Measurements from ENCODE around the gene KLHL5. TPM values are rescaled to one million over a fixed set of nuclear protein-coding genes. Genes with fewer than 3 reads are reported as not detected.
A peak's percentile ranks its signal among the peaks of the same experiment; 100 is the strongest.
"Not testable (repeated sequence)": the region's sequence is repeated elsewhere in the genome, so short reads cannot be mapped to it uniquely, and the experiment has no call there.

KLHL5 gene
- total and polyA plus RNA-seq, 5 experiments from 2014 or later: 3.9 to 14.9 (median 5.6) TPM

DNA sequence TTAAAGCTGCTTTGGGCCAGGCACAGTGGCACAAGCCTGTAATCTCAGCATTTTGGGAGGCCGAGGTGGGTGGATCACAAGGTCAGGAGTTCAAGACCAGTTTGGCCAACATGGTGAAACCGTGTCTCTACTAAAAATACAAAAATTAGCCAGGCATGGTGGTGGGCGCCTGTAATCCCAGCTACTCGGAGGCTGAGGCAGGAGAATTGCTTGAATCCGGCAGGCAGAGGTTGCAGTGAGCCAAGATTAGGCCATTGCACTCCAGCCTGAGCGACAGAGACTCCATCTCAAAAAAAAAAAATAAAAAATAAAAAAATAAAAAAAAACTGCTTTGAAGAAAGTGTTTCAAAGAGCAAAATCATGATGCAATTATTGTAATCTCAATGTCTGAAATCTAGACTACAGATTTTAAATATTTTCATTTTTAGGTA is 30.4 kb upstream of the KLHL5 start:
- not testable (repeated sequence) for H3K27me3 Mint-ChIP-seq, H3K36me3 Mint-ChIP-seq, H3K9me3 Mint-ChIP-seq
- ATAC-seq (peak in 1 of 2 donors; percentile 24), DNase-seq (peak in 1 of 10 donors; percentile 7)
- POLR2A ChIA-PET: interaction anchor here (0.7 to 8.4 kb wide), 2 partner anchors 12 to 81 kb away, joined by 4 to 67 read pairs; no protein-coding TSS in a partner anchor
- H3K27ac Mint-ChIP-seq: peak overlapping the region; percentile 22 to 92 (median 84)
- peaks cover 10 to 54% (median 36%) of the 10 kb centered on the region in 4 donors for H3K4me1 Mint-ChIP-seq
- peak overlapping the region; percentile 59 to 88 (median 80) for H3K4me3 Mint-ChIP-seq

DNA sequence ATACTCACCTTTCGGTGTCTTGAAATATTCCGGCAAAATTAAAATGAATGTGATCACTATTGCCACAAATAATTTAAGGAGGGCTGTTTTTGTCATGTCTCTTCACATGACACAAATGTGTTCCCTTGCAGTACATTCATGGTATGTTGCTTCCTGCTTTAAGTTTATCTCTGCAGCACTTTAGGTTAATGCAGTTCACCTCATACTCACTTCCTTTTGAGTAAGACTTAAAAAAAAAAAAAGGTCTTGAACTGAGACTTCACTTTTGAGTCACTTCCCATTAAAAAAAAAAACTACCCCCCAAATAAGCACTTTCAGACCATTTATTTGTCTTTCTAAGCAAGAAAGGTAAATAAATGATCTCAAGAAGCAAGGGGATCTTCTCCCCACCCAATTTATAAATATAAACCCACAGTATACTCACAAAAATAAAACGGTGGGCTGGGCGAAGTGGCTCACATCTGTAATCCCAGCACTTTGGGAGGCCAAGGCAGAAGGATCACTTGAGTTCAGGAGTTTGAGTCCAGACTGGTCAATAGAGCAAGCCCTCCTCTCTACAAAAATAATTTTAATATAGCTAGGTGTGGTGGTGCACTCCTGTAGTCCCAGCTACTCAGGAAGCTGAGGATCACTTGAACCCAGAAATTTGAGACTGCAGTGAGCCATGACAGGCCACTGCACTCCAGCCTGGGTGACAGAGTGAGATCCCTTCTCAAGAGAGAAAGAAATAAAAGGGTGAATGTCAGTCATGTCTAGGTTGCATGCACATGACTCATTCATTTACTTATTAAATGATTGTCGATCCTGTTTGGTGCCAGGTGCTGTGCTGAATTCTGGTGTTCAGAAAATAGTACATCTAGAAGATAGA is 29.6 kb upstream of the KLHL5 start, which contains the start of gene TMEM156:
Gene TMEM156, minus strand, starts transcription at position 192 of the 868 bp plus-strand sequence. Its CDS starts 96 bp downstream, at position 96.
- Mint-ChIP-seq H3K4me3 (peak within 1 kb of the TSS; percentile 59 to 88 (median 80)), H3K9me3 (no peaks in the 10 kb centered on the region), H3K27me3 (no peaks in the 10 kb centered on the region), H3K4me1 (peaks cover 10 to 47% (median 35%) of the 10 kb centered on the region in 4 donors), H3K36me3 (no peaks in the 10 kb centered on the region), H3K27ac (peak within 1 kb of the TSS; percentile 82 to 92 (median 86))
- DNase-seq (peak in 5 of 10 donors; percentile 15 to 74 (median 53)), ATAC-seq (peak; percentile 89 to 93)
- POLR2A ChIA-PET: interaction anchor here (8.4 kb wide), 1 partner anchor 11 kb away, joined by 67 read pairs; no protein-coding TSS in a partner anchor

DNA sequence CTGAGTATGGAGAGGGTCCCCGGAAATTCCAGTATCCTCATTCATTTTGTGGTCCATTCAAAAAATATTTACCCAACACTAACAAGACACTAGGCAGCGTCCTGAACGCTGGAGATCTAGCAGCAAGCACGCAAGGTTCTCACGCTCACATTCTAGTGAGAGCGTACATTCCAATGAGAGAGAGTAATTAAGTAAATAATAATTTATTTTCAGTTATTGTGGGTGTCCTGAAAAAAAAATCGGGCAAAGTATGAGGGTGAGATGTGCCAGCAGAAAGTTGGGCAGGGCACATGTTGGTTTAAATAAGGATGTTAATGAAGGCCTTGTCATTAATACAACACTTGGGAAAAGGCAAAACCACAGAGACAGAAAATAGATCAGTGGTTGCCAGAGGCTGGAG is 25.9 kb upstream of the KLHL5 start:
- Mint-ChIP-seq H3K36me3 (no peaks in the 10 kb centered on the region), H3K27ac (peak overlapping the region in 2 of 10 donors; percentile 24 to 29), H3K27me3 (no peaks in the 10 kb centered on the region), H3K4me1 (peaks cover 3 to 29% (median 22%) of the 10 kb centered on the region in 4 donors), H3K9me3 (no peaks in the 10 kb centered on the region), H3K4me3 (no peak overlapping the region)
- no peak for ATAC-seq
- POLR2A ChIA-PET: no interaction called here
- no peak for DNase-seq

DNA sequence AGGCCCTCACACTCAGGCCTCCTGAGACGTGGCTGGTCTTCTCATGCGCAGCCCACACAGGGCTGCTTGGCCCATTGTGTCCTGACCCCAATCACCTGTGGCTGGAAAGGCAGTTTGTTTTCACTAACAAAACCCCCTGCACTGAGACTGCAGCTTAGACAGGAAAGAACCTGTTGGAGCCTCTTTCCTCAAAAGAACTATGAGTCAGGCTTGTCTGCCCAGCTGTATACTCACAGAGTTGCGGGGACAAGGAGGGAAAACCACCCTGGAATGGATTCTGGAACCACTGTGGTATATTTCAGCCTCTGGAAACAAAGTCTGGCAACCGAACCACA is 24.6 kb upstream of the KLHL5 start:
- POLR2A ChIA-PET: no interaction called here
- no peaks in the 10 kb centered on the region for H3K27me3 Mint-ChIP-seq
- no peaks in the 10 kb centered on the region for H3K9me3 Mint-ChIP-seq
- H3K4me3 Mint-ChIP-seq: no peak overlapping the region
- H3K27ac Mint-ChIP-seq: no peak overlapping the region
- no peaks in the 10 kb centered on the region for H3K36me3 Mint-ChIP-seq
- DNase-seq: no peak
- no peak for ATAC-seq
- H3K4me1 Mint-ChIP-seq: peaks cover 2 to 27% (median 19%) of the 10 kb centered on the region in 4 donors

DNA sequence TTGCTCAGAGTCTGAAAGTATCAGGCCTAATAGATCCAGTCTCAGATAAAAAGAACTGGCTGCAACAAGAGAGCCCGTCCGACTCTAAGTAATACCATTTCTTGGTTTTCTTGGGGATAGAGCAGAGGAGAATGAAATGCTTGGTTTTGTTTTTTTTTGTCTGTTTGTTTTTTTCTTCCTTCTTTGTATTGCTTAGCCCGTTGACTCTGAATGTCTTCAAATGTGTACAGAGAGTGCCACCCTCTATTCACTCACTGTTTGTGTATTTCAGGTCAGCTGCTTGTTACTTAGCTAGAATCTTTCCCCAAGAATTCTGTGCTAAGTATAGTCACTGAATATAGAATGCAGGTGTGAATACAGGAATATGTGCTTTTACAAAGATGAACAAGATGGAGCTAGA is 24.1 kb upstream of the KLHL5 start:
- Mint-ChIP-seq H3K27me3 (no peaks in the 10 kb centered on the region), H3K36me3 (no peaks in the 10 kb centered on the region), H3K27ac (no peak overlapping the region), H3K4me3 (no peak overlapping the region), H3K4me1 (peaks cover 2 to 22% (median 15%) of the 10 kb centered on the region in 4 donors), H3K9me3 (no peaks in the 10 kb centered on the region)
- ATAC-seq (no peak), DNase-seq (no peak)
- POLR2A ChIA-PET: no interaction called here

DNA sequence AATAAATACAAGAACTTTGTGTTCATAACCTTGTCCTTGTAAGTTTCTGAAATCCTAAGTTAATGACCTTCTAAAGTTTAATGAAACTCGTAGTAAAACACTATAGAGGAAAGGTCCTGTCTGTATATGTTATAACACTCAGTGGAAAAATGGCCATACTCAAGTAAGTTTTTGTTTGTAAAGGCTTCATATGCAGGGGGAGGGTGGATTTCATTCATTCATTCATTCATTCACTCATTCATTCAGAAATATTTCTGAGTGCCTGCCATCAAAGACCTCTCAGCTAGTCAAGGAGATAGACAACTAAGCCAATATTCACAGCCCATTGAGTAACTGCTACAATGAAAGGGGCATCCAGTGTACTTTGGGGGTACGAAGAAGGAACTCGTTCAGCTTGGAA is 22.9 kb upstream of the KLHL5 start:
- DNase-seq (no peak), ATAC-seq (no peak)
- Mint-ChIP-seq H3K27ac (no peak overlapping the region), H3K4me1 (peaks cover 6 to 23% (median 17%) of the 10 kb centered on the region in 4 donors), H3K27me3 (no peaks in the 10 kb centered on the region), H3K4me3 (no peak overlapping the region), H3K9me3 (no peaks in the 10 kb centered on the region), H3K36me3 (no peaks in the 10 kb centered on the region)
- POLR2A ChIA-PET: no interaction called here

DNA sequence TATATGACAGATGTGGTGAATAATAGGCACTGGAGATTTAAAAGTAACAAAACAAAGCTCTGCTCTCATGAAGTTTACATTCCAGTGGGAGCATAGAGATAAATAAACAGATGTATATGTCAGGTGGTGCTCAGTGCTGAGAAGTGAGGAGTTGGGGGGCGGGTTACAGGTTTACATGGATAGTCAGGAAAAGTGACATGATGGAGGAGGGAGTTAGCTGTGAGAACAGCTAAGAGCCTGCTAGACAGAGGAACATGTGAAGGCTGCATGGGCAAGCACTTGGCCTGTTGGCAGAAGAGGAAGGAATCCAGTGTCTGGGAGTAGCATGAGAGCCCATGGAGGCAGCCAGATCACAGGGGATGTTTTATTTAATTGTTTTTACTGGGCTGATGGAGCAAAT is 19.7 kb upstream of the KLHL5 start:
- no peaks in the 10 kb centered on the region for H3K9me3 Mint-ChIP-seq
- no peaks in the 10 kb centered on the region for H3K27me3 Mint-ChIP-seq
- peaks cover 10 to 45% (median 39%) of the 10 kb centered on the region in 4 donors for H3K4me1 Mint-ChIP-seq
- ATAC-seq (no peak), DNase-seq (no peak)
- peak overlapping the region in 8 of 10 donors; percentile 4 to 82 (median 38) for H3K27ac Mint-ChIP-seq
- H3K36me3 Mint-ChIP-seq: no peaks in the 10 kb centered on the region
- POLR2A ChIA-PET: interaction anchor here (5.4 kb wide), 1 partner anchor 12 kb away, joined by 67 read pairs; the partner anchor contains the start of gene TMEM156
- H3K4me3 Mint-ChIP-seq: peak overlapping the region in 6 of 10 donors; percentile 13 to 75 (median 41)

DNA sequence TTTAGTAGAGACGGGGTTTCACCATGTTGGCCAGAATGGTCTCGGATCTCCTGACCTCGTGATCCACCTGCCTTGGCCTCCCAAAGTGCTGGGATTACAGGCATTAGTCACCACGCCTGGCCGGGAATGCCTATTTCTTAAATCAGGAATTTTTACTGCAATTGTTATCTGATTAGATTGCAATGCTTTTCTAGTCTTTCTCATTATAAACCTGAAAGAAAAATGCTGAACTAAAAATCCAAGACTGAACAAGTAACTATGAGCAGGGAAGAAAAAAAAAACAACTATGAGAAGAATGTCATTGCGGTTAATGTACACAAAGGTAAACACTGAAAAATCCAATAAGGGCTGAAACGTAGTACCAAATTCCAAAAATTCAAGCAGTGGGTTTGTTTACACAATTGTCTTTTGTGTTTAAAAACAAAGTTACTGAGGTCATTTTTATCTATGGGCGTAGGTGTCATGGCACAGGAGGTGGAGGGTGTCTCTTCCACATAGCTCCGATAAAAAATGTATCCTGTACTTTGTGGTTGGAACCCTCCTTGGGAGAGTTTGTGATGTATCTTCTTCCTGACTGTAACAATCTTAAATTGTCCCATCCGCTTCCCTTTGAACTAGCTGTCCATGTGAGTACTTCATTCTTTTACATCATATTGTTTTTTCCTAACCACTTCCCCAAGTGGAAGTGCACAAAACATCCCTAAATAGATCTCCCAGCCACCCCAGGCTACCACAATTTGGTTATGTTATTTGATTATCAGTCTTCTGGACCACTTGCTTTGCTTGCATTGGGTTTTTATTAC is 18.8 kb upstream of the KLHL5 start:
- H3K4me1 Mint-ChIP-seq: peaks cover 16 to 47% (median 42%) of the 10 kb centered on the region in 4 donors
- H3K4me3 Mint-ChIP-seq: peak overlapping the region; percentile 86 to 98 (median 91)
- DNase-seq (no peak), ATAC-seq (no peak)
- H3K27ac Mint-ChIP-seq: peak overlapping the region; percentile 87 to 99 (median 94)
- no peaks in the 10 kb centered on the region for H3K36me3 Mint-ChIP-seq
- POLR2A ChIA-PET: interaction anchor here (0.5 to 5.4 kb wide), 4 partner anchors 12 to 141 kb away, joined by 3 to 67 read pairs (median 5); partner anchors contain the start of gene TMEM156
- no peaks in the 10 kb centered on the region for H3K27me3 Mint-ChIP-seq
- no peaks in the 10 kb centered on the region for H3K9me3 Mint-ChIP-seq

DNA sequence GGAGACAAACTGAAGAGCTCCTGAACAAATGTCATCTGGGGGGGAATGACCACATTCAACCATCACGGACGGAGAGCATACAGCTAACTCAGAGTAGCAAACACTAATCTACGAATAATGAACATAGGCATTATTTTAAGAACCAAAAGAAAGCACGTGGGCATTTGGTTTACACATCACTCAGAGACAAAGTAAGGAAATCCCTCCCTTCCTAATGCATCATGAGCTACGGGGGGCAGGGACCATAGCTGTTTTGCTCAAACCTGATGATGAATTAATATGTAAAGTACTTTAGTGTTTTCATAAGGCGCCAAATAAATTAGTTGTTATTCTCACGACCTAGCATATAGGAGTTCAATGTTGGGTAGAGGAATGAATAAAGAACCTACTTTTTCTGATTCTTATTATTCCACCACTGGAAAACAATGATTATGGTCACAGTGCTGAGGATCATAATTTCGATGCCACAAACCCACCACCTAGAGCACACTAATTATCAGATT is 18.1 kb upstream of the KLHL5 start:
- peak in 3 of 10 donors; percentile 10 to 23 (median 15) for DNase-seq
- peaks cover 18 to 52% (median 49%) of the 10 kb centered on the region in 4 donors for H3K4me1 Mint-ChIP-seq
- H3K36me3 Mint-ChIP-seq: no peaks in the 10 kb centered on the region
- no peaks in the 10 kb centered on the region for H3K9me3 Mint-ChIP-seq
- H3K27ac Mint-ChIP-seq: peak overlapping the region; percentile 87 to 99 (median 94)
- peak overlapping the region; percentile 86 to 98 (median 91) for H3K4me3 Mint-ChIP-seq
- peak; percentile 2 to 6 for ATAC-seq
- no peaks in the 10 kb centered on the region for H3K27me3 Mint-ChIP-seq
- POLR2A ChIA-PET: interaction anchor here (0.5 to 5.4 kb wide), 6 partner anchors 13 to 141 kb away, joined by 3 to 67 read pairs (median 4); partner anchors contain the start of gene TMEM156

DNA sequence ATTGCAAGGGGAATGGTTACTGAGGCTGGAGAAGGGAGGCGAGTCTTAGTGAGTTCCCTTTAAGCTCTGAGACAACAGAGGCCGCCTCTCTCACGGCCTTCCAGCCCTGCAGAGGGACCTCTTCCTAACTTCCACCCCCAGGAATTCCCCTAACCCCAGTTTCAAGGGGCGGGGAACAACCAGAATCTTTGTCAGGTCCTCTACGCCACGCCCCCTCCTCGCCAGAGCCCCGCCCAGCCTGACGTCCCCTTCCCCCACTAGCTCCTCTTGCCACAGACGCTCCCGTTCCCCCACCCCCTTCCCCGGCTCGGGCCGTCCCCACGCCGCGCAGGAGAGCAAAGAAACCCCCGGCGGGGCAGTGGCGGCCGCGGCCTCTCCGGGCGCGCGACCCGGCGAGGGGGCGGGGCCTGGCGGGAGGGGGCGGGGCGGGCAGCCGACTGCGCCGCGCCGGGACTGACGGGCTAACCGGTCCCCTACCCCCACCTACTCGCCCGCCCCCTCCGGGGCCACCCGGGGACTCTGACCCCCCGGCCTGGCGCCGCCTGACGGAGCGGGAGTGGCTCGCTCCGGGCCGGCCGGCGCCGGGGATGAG is 17.6 kb upstream of the KLHL5 start:
- H3K36me3 Mint-ChIP-seq: no peaks in the 10 kb centered on the region
- POLR2A ChIA-PET: interaction anchor here (0.6 to 5.4 kb wide), 6 partner anchors 14 to 142 kb away, joined by 3 to 67 read pairs (median 4); partner anchors contain the start of gene TMEM156
- no peaks in the 10 kb centered on the region for H3K27me3 Mint-ChIP-seq
- peak overlapping the region; percentile 86 to 98 (median 91) for H3K4me3 Mint-ChIP-seq
- H3K9me3 Mint-ChIP-seq: no peaks in the 10 kb centered on the region
- H3K27ac Mint-ChIP-seq: peak overlapping the region; percentile 87 to 99 (median 94)
- H3K4me1 Mint-ChIP-seq: peaks cover 18 to 57% (median 49%) of the 10 kb centered on the region in 4 donors
- DNase-seq: peak; percentile 88 to 96 (median 92)
- ATAC-seq: peak; percentile 79 to 83

DNA sequence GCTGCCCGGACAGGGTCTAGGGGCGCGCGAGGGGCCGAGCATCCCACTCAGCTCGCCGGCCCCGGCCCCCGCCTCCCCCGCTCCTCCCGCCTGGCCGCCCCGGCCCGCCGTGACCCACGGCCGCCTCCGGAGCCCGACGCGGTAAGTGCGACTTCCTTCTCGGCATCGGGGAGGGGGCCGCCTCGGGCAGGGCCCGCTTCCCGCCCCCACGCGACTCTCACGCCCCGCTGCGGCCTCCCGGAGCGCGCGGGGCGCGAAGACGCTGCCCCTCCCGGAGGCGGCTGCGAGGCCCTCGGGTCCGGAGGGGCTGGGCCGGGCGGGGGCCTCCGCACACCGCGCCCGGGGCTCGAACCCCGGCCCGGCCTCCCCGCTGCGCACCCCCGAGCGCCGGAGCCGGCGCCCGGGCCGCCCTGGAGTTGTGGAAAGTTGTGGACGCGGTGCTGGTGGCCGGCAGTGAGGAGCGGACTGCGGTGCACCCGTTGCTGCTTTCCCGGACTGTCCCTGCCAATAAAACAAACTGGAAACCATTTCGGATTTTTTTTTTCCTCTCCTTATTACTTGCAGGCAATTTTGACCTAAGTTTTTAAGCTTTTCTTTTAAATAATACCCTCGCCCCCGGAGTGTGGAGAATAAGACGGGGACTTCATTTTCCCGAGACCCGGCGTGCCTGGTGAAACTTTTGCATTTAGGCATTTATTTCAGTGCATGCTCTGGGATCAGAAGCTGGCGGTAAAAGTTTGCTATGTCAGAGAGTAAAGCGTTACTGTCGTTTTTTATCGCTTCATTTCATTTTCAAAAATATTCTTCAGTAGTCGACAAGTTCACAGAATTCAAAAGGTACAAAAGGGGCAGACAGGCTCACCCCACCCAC is 16.8 kb upstream of the KLHL5 start:
- Mint-ChIP-seq H3K4me1 (peaks cover 18 to 57% (median 49%) of the 10 kb centered on the region in 4 donors), H3K9me3 (no peaks in the 10 kb centered on the region)
- POLR2A ChIA-PET: interaction anchor here (0.7 to 5.4 kb wide), 7 partner anchors 8 to 1297 kb away, joined by 3 to 67 read pairs (median 3); partner anchors contain the start of gene TMEM156

More for the DNA sequence above, 16.8 kb upstream of the KLHL5 start:
- peak in 5 of 10 donors; percentile 21 to 52 (median 40) for DNase-seq
- peak; percentile 16 to 41 for ATAC-seq
- Mint-ChIP-seq H3K36me3 (no peaks in the 10 kb centered on the region), H3K4me3 (peak overlapping the region; percentile 82 to 98 (median 92)), H3K27me3 (no peaks in the 10 kb centered on the region), H3K27ac (peak overlapping the region; percentile 73 to 98 (median 96))

Measured in naive thymus-derived CD8-positive, alpha-beta T cell (primary cell).